H1 (cell line): ENCODE measurements around the gene KPNA3. TPM values are rescaled to one million over a fixed set of nuclear protein-coding genes. Genes with fewer than 3 reads are reported as not detected.

Experiments used
- BCL11A ChIP-seq, 2 experiments: IDR thresholded peaks; one replicate each; pipeline ENCODE4 v1.6.1; 2011; ENCODE audit warnings: low read depth in 2 of 2, low read length in 2 of 2, mild to moderate bottlenecking in 2 of 2
- CEBPB ChIP-seq: IDR thresholded peaks from 2 replicates; pipeline ENCODE4 v1.6.1; 2012; ENCODE audit warnings: low read depth, low read length
- CHD1 ChIP-seq: IDR thresholded peaks from 2 replicates; pipeline ENCODE4 v1.6.1; 2012; ENCODE audit warnings: low read depth, low read length, improper control_type of control experiment
- CHD7 ChIP-seq: fragments of 300-600 bp; sonication (generic); IDR thresholded peaks from 2 replicates; pipeline ENCODE4 v1.7.1; 2012; ENCODE audit warnings: low read length, moderate library complexity, mild to moderate bottlenecking, inconsistent platforms; ENCODE audit not compliant: insufficient replicate concordance
- CTCF ChIP-seq, 3 experiments: IDR thresholded peaks; 1 replicate in 2 of 3; 2 replicates in 1 of 3; pipeline versions ENCODE4 v1.5.1 to v1.6.1; 2011; ENCODE audit warnings: low read length in 3 of 3, mild to moderate bottlenecking in 3 of 3, inconsistent platforms in 2 of 3, low read depth in 1 of 3, moderate library complexity in 1 of 3; ENCODE audit not compliant: insufficient read depth in 1 of 3; ENCODE audit errors: control extremely low read depth in 1 of 3
- POU5F1 ChIP-seq: IDR thresholded peaks from 2 replicates; pipeline ENCODE4 v1.6.1; 2011; ENCODE audit warnings: low read depth, mild to moderate bottlenecking, low read length, moderate library complexity
- SP4 ChIP-seq: IDR thresholded peaks from 2 replicates; pipeline ENCODE4 v1.6.1; 2012; ENCODE audit warnings: low read length, inconsistent platforms
- SRF ChIP-seq: IDR thresholded peaks from 2 replicates; pipeline ENCODE4 v1.6.1; 2011; ENCODE audit warnings: mild to moderate bottlenecking, low read depth, low read length, moderate library complexity
- SUZ12 ChIP-seq: fragments of 200-600 bp; sonication (generic); IDR thresholded peaks from 2 replicates; pipeline ENCODE4 v1.6.1; 2012; ENCODE audit warnings: mild to moderate bottlenecking, inconsistent platforms, low read length, moderate library complexity, mixed read lengths
- polyA plus RNA-seq, 7 experiments: library from polyadenylated mRNA; depleted of rRNA in 3 of 7; stranded (reverse) in 5 of 7; unstranded in 2 of 7; fragments of >200 nt in 5 of 7; fragments of 200-250 nt in 2 of 7; gene quantifications; 1 replicate in 5 of 7; 2 replicates in 1 of 7; 4 replicates in 1 of 7; pipeline versions ENCODE4 v1.2.1 to v1.2.3, GENCODE V29; 2011 to 2013; ENCODE audit warnings: missing spikeins in 2 of 7, mixed read lengths in 2 of 7
- total RNA-seq: library from RNA; stranded (reverse); fragmentation: NEBNext Ultra II Directional; extraction: Animal tissue kit (Norgen Biotek cat#: 25700); gene quantifications from 2 replicates; pipeline ENCODE4 v1.2.1, GENCODE V29; 2021

Gene KPNA3
- total and polyA plus RNA-seq, 2 of the 8 experiments (the other 6 are each of a cell fraction or from before 2014, with no cell fraction given), result 21.4 to 63.2 TPM

- no peak for TF ChIP-seq CHD7
- no peak for TF ChIP-seq CTCF (IDR thresholded peaks at IDR 0.05; ENCODE audit: control extremely low read depth in 1 of 3, insufficient read depth in 1 of 3, low read depth in 1 of 3, low read length in 3 of 3)
- TF ChIP-seq SUZ12, result no peak
- no peak for TF ChIP-seq CHD1
- no peak for TF ChIP-seq POU5F1
- no peak for TF ChIP-seq BCL11A (IDR thresholded peaks at IDR 0.05; ENCODE audit: low read depth in 2 of 2, low read length in 2 of 2)
- TF ChIP-seq CEBPB, result no peak
- no peak for TF ChIP-seq SRF
- TF ChIP-seq SP4, result no peak
Measured at GRCh38 chr13:49739498-49740187, 52.8 kb downstream of the KPNA3 start (continued).
